Measurements from ENCODE around the gene LRRC25.

Gene LRRC25

GRCh38 chr19:18435842-18436670, 38.6 kb upstream of the LRRC25 start:
- DNase-seq = no peak

GRCh38 chr19:18435178-18435841, 37.9 kb upstream of the LRRC25 start:
- no peak for DNase-seq

- DNase-seq = no peak
These were observed 37.2 kb upstream of the LRRC25 start for GRCh38 chr19:18434411-18435175.

- DNase-seq = no peak
These were observed 36.4 kb upstream of the LRRC25 start for GRCh38 chr19:18433735-18434398.

- no peak for DNase-seq
These were observed 35.7 kb upstream of the LRRC25 start for GRCh38 chr19:18433015-18433691.

GRCh38 chr19:18432275-18433014, 35.0 kb upstream of the LRRC25 start:
- DNase-seq = no peak

- DNase-seq = no peak
These were observed 34.2 kb upstream of the LRRC25 start for GRCh38 chr19:18431351-18432197.

- no peak for DNase-seq
These were observed 33.2 kb upstream of the LRRC25 start for GRCh38 chr19:18430417-18431144.

- no peak for DNase-seq
These were observed 32.4 kb upstream of the LRRC25 start for GRCh38 chr19:18429717-18430416.

GRCh38 chr19:18428787-18429674, 31.6 kb upstream of the LRRC25 start:
- no peak for DNase-seq

GRCh38 chr19:18428173-18428786, 30.9 kb upstream of the LRRC25 start:
- no peak for DNase-seq

GRCh38 chr19:18427743-18428113, 30.3 kb upstream of the LRRC25 start:
- DNase-seq = no peak

- no peak for DNase-seq
These were observed 29.8 kb upstream of the LRRC25 start for GRCh38 chr19:18427080-18427742.

GRCh38 chr19:18426416-18426767, 29.0 kb upstream of the LRRC25 start:
- no peak for DNase-seq

- no peak for DNase-seq
These were observed 28.3 kb upstream of the LRRC25 start for GRCh38 chr19:18425515-18426415.

GRCh38 chr19:18424890-18425514, 27.6 kb upstream of the LRRC25 start:
- no peak for DNase-seq
